ENCODE measurements around the gene SPRED1. TPM values are rescaled to one million over a fixed set of nuclear protein-coding genes. Genes with fewer than 3 reads are reported as not detected.
A peak's percentile ranks its signal among the peaks of the same experiment; 100 is the strongest.

Gene SPRED1
- total and polyA plus RNA-seq, 4 donors: 10.3 to 54.6 (median 25.1) TPM

GRCh38 chr15:38398134-38398533 lies 145.5 kb downstream of the SPRED1 start:
- intact Hi-C loops (cut with DNase I): no loop called here
- H3K4me1 ChIP-seq (ENCODE audit: control insufficient read depth in 1 of 2, insufficient read depth in 2 of 2, low read length in 2 of 2): peaks cover 0 to 6% of the 10 kb centered on the region in 2 donors
- DNase-seq (peak; percentile 57 to 76), ATAC-seq (ENCODE audit: low FRiP score) (peak; percentile 86)
- H3K27ac ChIP-seq (ENCODE audit: low read depth in 1 of 2, low read length in 2 of 2): peak overlapping the region; percentile 16 to 40
- H3K9me3 ChIP-seq (ENCODE audit: control insufficient read depth, low read length): no peaks in the 10 kb centered on the region
- 8 to 15% methylated on average over 2 of the region's 2 CpGs for WGBS, 2 donors
- H3K27me3 ChIP-seq (ENCODE audit: control insufficient read depth in 1 of 2, insufficient read depth in 2 of 2, low read length in 1 of 2): no peaks in the 10 kb centered on the region
- no peak overlapping the region for H3K4me3 ChIP-seq (ENCODE audit: low read length in 2 of 2)
- H3K36me3 ChIP-seq (ENCODE audit: control insufficient read depth in 1 of 2, insufficient read depth in 2 of 2, low read length in 1 of 2): no peaks in the 10 kb centered on the region

GRCh38 chr15:38401106-38401505 lies 148.5 kb downstream of the SPRED1 start:
- no peaks in the 10 kb centered on the region for H3K9me3 ChIP-seq (ENCODE audit: control insufficient read depth, low read length)
- H3K27ac ChIP-seq (ENCODE audit: low read depth in 1 of 2, low read length in 2 of 2): no peak overlapping the region
- H3K36me3 ChIP-seq (ENCODE audit: control insufficient read depth in 1 of 2, insufficient read depth in 2 of 2, low read length in 1 of 2): no peaks in the 10 kb centered on the region
- 58 to 69% methylated on average over 6 of the region's 6 CpGs for WGBS, 2 donors
- no peak for DNase-seq
- peaks cover 0 to 6% of the 10 kb centered on the region in 2 donors for H3K4me1 ChIP-seq (ENCODE audit: control insufficient read depth in 1 of 2, insufficient read depth in 2 of 2, low read length in 2 of 2)
- intact Hi-C loops (cut with DNase I): no loop called here
- no peaks in the 10 kb centered on the region for H3K27me3 ChIP-seq (ENCODE audit: control insufficient read depth in 1 of 2, insufficient read depth in 2 of 2, low read length in 1 of 2)
- ATAC-seq (ENCODE audit: low FRiP score): no peak
- no peak overlapping the region for H3K4me3 ChIP-seq (ENCODE audit: low read length in 2 of 2)

- no peak overlapping the region for H3K27ac ChIP-seq (ENCODE audit: low read depth in 1 of 2, low read length in 2 of 2)
- no peaks in the 10 kb centered on the region for H3K9me3 ChIP-seq (ENCODE audit: control insufficient read depth, low read length)
- H3K27me3 ChIP-seq (ENCODE audit: control insufficient read depth in 1 of 2, insufficient read depth in 2 of 2, low read length in 1 of 2): no peaks in the 10 kb centered on the region
- no peaks in the 10 kb centered on the region for H3K36me3 ChIP-seq (ENCODE audit: control insufficient read depth in 1 of 2, insufficient read depth in 2 of 2, low read length in 1 of 2)
- 35 to 39% methylated on average over 5 of the region's 5 CpGs for WGBS, 2 donors
- DNase-seq (no peak), ATAC-seq (ENCODE audit: low FRiP score) (no peak)
- H3K4me1 ChIP-seq (ENCODE audit: control insufficient read depth in 1 of 2, insufficient read depth in 2 of 2, low read length in 2 of 2): peaks cover 0 to 6% of the 10 kb centered on the region in 2 donors
- H3K4me3 ChIP-seq (ENCODE audit: low read length in 2 of 2): no peak overlapping the region
- intact Hi-C loops (cut with DNase I): no loop called here
These were observed 149.1 kb downstream of the SPRED1 start for GRCh38 chr15:38401701-38402100.

- Histone ChIP-seq H3K27ac (ENCODE audit: low read depth in 1 of 2, low read length in 2 of 2) (no peak overlapping the region), H3K27me3 (ENCODE audit: control insufficient read depth in 1 of 2, insufficient read depth in 2 of 2, low read length in 1 of 2) (no peaks in the 10 kb centered on the region), H3K4me3 (ENCODE audit: low read length in 2 of 2) (no peak overlapping the region), H3K4me1 (ENCODE audit: control insufficient read depth in 1 of 2, insufficient read depth in 2 of 2, low read length in 2 of 2) (no peaks in the 10 kb centered on the region), H3K36me3 (ENCODE audit: control insufficient read depth in 1 of 2, insufficient read depth in 2 of 2, low read length in 1 of 2) (no peaks in the 10 kb centered on the region), H3K9me3 (ENCODE audit: control insufficient read depth, low read length) (no peaks in the 10 kb centered on the region)
- DNase-seq (no peak), ATAC-seq (ENCODE audit: low FRiP score) (no peak)
- WGBS, 2 donors: 61 to 66% methylated on average over 7 of the region's 7 CpGs
- intact Hi-C loops (cut with DNase I): no loop called here
These were observed 153.8 kb downstream of the SPRED1 start for GRCh38 chr15:38406436-38406835.

Other genes starting within 250 kb of the SPRED1 start
- 10 to 100 TPM; 23.0 to 33.4 TPM for gene FAM98B, start 201.3 kb downstream of the SPRED1 start, total RNA-seq
- gene FAM98B, start 201.3 kb downstream of the SPRED1 start, polyA plus RNA-seq: 10 to 100 TPM in 1 of 2 donors, 1 to 10 TPM in 1; 9.6 to 16.8 TPM